T-helper 17 cell (primary cell): Measurements from ENCODE around the gene NFAM1. TPM values are rescaled to one million over a fixed set of nuclear protein-coding genes. Genes with fewer than 3 reads are reported as not detected.

Experiments
- ATAC-seq: fragments of 150-1000 bp; cut with Tn5 transposase; 2 replicates; pipeline ENCODE4 v1.10.0; 2021; ENCODE audit warnings: mild to moderate bottlenecking, moderate library complexity
- DNase-seq, 3 donors: peaks; one replicate each; pipeline versions ENCODE4 v3.0.0 to v3.0.0-alpha.2; 2020 to 2021
- H3K9me3 ChIP-seq: one replicate; pipeline ENCODE4 v1.7.0; 2013; ENCODE audit warnings: low read length, mild to moderate bottlenecking; ENCODE audit not compliant: control insufficient read depth, poor library complexity, severe bottlenecking
- H3K27ac Mint-ChIP-seq: one replicate; pipeline ENCODE4 v1.8.0; 2022; ENCODE audit warnings: mild to moderate bottlenecking, moderate library complexity, mixed read lengths
- H3K27me3 Mint-ChIP-seq: one replicate; pipeline ENCODE4 v1.8.0; 2022; ENCODE audit warnings: mixed read lengths
- H3K36me3 Mint-ChIP-seq: one replicate; pipeline ENCODE4 v1.8.0; 2022; ENCODE audit warnings: low read depth, mixed read lengths
- H3K4me1 Mint-ChIP-seq: one replicate; pipeline ENCODE4 v1.8.0; 2022; ENCODE audit warnings: mild to moderate bottlenecking, mixed read lengths
- H3K4me3 Mint-ChIP-seq: one replicate; pipeline ENCODE4 v1.8.0; 2022; ENCODE audit warnings: mild to moderate bottlenecking, moderate library complexity, mixed read lengths
- total RNA-seq, 4 donors: library from RNA in 2 of 4; stranded (reverse) in 2 of 4; gene quantifications; one replicate each; pipeline ENCODE4 v1.2.3 and lab custom pipeline; 2022 to 2026

Gene NFAM1
- total RNA-seq, 2 donors from 2014 or later = 0.55 to 2.4 TPM

DNA sequence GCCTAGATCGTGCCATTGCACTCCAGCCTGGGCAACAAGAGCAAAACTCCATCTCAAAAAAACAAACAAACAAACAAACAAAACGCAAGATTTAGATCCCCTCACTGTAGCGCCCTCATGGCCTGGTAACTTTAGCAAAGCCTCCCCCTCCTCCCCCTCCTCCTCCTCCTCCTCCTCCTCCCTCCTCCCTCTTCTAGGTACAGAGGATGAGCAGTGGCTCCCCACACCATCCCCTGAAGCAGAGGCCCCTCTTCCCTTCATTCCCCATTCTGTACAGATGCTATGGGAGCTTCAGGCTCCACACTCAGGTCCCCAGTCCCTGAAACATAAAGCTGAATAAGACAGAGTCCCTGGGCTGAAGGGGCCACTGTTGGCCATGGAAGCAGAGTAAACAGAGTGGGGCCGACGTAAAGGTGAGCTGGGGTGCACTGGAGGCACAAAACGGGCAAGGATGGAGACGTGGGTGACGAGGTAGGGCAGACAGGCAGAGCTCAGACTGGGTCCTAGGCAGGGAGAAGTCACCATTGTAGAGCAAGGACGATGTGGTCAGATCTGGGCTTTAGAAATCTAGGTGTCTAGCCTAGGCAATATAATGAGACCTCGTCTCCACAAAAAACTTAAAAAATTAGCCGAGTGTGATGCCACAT is 19.4 kb upstream of the NFAM1 start:
- Mint-ChIP-seq H3K4me3 (no peak overlapping the region), H3K27ac (no peak overlapping the region), H3K27me3 (peaks cover 19% of the 10 kb centered on the region), H3K4me1 (no peaks in the 10 kb centered on the region), H3K36me3 (no peaks in the 10 kb centered on the region)
- H3K9me3 ChIP-seq = no peaks in the 10 kb centered on the region
- ATAC-seq (no peak), DNase-seq (no peak)

DNA sequence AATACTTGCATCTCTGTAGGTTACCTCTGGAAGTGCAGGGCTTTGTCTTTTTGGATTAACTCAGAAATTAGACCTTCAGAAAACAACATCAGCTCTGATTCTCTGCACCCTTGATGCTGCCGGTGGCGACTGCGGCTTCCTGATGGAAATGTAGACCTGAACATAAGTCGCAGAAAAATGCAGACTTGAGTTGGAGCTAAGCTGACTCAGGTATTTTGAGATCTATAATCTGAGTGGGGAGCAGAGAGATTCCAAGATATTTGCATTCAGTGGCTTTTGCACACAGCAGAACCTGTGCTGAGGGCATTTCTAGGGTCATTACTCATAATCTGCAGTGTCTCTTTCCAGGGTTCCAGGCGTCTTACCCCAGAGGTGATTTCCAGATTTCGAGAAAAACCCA is 18.7 kb upstream of the NFAM1 start:
- H3K36me3 Mint-ChIP-seq = no peaks in the 10 kb centered on the region
- H3K4me1 Mint-ChIP-seq = no peaks in the 10 kb centered on the region
- no peak for ATAC-seq
- no peak overlapping the region for H3K27ac Mint-ChIP-seq
- no peak overlapping the region for H3K4me3 Mint-ChIP-seq
- H3K27me3 Mint-ChIP-seq = peaks cover 11% of the 10 kb centered on the region
- H3K9me3 ChIP-seq = no peaks in the 10 kb centered on the region
- no peak for DNase-seq

DNA sequence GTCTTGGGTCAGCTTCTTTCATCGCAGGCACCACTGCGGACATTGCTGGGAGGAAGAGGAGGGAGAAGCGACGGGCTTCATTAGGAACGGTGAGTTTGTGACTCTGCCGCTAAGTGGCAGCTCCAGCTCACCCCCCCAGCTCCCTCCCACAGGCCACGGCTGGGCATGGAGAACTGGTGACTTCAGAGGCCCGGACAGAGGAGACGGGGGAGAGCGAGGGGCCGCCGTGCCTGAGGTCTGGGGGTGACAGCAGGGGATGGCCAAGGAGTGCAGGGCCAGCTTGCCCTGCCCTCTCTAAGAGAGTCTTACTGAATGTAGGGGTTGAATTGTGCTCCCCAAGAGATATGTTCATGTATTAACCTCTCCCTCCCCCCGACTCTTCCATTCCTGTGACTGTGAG is 13.9 kb upstream of the NFAM1 start:
- DNase-seq (no peak), ATAC-seq (no peak)
- H3K36me3 Mint-ChIP-seq = no peaks in the 10 kb centered on the region
- H3K9me3 ChIP-seq = no peaks in the 10 kb centered on the region
- peaks cover 17% of the 10 kb centered on the region for H3K4me1 Mint-ChIP-seq
- no peak overlapping the region for H3K4me3 Mint-ChIP-seq
- H3K27me3 Mint-ChIP-seq = peaks cover 4% of the 10 kb centered on the region
- no peak overlapping the region for H3K27ac Mint-ChIP-seq

DNA sequence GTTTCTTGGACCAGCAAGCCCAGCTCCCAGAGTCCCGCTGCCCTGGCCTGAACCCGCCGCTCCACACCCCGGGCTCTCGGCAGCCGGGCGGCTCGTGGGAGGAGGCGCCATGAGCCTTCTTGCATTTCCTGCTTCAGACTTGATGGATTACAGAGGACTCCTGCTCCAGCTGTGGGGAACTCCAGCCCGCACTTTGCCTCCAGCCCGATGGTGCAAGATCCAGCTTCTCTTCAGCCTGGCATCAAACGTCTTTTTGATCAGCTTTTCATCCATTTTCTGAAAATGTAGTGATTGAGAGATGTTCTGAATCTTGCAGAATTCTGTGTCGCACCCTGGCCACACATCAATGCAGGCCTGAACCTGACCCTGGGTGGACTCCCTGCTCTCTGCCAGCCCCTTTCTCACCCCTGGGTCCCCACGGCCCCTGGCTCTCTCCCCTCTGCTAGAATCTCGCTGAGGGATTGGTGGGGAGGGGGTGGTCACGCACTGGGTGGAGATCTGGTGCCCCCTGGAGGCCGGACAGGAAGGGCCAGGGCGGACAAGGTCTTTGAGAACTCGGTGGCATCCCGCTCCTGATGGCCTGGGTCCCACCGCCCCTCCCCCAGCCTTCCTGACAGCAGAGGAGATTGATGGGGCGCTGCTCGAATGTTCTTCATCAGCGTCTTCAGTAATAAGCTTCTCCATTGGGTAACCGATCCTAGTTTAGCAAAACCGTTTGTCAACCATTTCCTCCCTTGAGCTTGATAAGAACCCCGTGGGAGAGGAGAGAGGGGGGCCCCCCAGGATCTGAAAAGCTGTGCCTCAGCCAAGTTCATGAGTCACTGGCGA is 12.1 kb upstream of the NFAM1 start:
- peak; percentile 58 to 77 (median 72) for DNase-seq
- H3K9me3 ChIP-seq = no peaks in the 10 kb centered on the region
- ATAC-seq = peak; percentile 96
- Mint-ChIP-seq H3K36me3 (no peaks in the 10 kb centered on the region), H3K4me1 (peaks cover 20% of the 10 kb centered on the region), H3K27ac (peak overlapping the region; percentile 92), H3K27me3 (no peaks in the 10 kb centered on the region), H3K4me3 (peak overlapping the region; percentile 87)

DNA sequence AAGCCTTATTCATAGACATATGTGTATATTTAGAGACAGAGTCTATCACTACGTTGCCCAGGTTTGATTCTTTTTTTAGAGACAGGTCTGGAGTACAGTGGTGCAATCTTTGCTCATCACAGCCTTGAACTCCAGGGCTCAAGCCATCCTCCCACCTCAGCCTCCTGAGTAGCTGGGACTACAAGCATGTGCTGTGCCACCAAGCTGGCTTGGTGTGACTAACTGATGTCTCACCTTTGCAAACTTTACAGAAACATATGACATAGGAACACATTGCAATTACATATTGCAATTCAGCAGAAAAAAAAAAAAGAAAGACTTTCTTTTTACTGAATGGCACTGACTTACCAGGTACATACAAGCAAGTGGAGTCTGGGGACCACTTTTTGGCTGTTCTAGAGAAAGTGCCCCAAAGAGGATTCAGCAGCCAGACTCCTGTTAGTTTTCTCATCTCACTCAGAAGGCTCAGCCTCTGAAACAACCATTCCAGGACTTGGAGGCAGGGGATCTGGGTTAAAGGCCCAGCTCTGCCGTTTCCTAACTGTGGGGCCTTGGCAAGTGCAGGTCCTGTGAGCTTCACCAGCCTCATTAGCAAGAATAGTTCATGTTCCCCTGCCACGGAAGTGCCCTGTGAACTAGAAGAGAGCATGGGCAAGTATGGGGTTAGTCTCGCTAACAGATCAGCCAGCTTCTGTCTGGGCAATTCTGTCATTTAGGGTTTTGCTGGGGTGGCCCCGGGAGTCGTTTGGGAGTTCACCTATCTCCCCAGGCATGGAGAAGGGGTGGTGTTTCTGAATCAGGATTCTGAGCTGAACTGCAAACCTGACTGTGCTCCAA is 11.3 kb upstream of the NFAM1 start:
- H3K9me3 ChIP-seq = no peaks in the 10 kb centered on the region
- ATAC-seq (peak; percentile 40), DNase-seq (no peak)
- peak overlapping the region; percentile 92 for H3K27ac Mint-ChIP-seq
- H3K4me1 Mint-ChIP-seq = peaks cover 20% of the 10 kb centered on the region
- H3K36me3 Mint-ChIP-seq = no peaks in the 10 kb centered on the region
- peak overlapping the region; percentile 87 for H3K4me3 Mint-ChIP-seq
- H3K27me3 Mint-ChIP-seq = no peaks in the 10 kb centered on the region

DNA sequence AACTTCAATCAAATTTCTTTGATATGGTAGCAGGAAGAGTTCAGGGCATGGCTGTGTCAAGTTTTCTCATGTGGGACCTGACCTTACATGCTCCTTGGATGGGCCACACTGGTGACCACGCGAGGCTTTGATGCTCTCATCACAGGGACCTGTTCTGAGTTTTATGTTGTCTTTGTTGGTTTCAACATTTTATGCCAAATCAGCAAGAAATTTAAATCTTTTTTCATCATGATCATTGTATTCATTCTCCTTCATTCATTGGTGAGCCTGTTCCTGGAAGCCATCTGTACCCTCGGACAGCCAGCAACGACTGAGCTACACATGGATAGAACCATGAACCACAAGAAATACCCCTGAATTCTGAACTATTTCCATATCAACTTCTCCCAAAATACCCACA is 10.5 kb upstream of the NFAM1 start:
- no peaks in the 10 kb centered on the region for H3K9me3 ChIP-seq
- Mint-ChIP-seq H3K36me3 (no peaks in the 10 kb centered on the region), H3K4me1 (peaks cover 20% of the 10 kb centered on the region), H3K27me3 (no peaks in the 10 kb centered on the region), H3K4me3 (no peak overlapping the region), H3K27ac (peak overlapping the region; percentile 92)
- no peak for DNase-seq
- ATAC-seq = no peak

DNA sequence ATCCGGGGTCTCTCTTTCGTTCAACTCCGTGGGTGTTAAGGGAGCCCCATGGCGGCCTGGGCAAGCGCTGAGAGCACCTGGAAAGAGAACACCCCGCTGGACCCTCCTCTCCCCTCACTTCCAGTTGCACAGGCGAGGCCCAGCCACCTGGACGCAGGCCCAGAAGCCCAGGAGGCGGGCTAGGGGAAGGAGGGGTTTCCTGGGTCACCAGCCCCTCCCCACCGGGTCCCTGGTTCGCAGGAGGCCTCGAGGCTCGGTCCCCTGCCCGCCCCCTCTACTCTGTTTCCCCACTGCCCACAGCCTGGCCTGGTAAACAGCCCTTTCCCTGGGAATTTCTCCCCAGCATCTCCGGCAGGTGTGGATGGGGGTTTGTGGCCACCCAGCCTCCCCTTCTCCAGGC is 8.5 kb upstream of the NFAM1 start:
- Mint-ChIP-seq H3K27me3 (peaks cover 4% of the 10 kb centered on the region), H3K27ac (no peak overlapping the region), H3K36me3 (no peaks in the 10 kb centered on the region), H3K4me3 (no peak overlapping the region), H3K4me1 (peaks cover 27% of the 10 kb centered on the region)
- DNase-seq (no peak), ATAC-seq (no peak)
- H3K9me3 ChIP-seq = no peaks in the 10 kb centered on the region

DNA sequence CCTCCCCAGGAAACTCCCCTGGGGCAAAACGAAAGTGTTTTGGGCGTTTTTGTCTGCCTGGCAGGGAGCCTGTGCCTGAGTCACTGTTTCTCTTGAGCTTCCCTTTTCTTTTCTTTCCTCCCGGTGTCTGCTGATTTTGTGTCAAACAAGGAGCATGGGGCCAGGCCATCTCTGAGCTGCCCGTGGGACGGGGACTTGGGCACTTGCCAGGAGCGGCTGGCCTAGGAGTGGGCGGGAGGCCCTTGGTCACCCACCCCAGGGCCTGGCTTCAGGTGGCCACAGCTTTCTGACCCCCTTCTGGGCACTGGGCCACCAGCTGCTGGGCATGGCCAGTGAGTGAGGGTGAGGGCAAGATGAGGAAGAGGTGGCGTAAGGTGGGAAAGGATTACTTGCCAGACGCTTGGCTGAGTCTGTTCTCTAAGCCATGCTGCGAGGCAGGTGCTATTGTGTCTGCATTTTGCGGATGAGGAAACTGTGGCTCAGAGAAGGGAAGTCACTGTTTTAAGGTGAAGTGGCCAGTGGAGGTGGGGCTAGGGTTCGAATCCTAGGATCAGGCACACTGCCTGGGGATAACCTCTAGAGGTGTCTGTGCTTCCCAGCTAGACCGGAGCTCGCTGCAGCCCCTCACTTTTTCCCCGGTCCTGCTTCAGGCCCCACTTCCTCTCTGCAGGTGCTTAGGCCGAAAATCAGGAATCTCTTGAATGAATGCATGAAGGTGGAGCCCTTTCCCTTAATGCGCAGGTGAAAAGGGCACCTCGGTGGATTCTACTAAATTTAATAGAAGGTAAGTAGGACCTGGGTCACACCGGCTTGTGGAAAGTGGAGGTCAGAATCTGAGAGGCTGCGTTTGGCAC is 7.8 kb upstream of the NFAM1 start:
- no peaks in the 10 kb centered on the region for H3K9me3 ChIP-seq
- DNase-seq = no peak
- Mint-ChIP-seq H3K27ac (no peak overlapping the region), H3K27me3 (peaks cover 4% of the 10 kb centered on the region), H3K36me3 (no peaks in the 10 kb centered on the region), H3K4me1 (peaks cover 26% of the 10 kb centered on the region), H3K4me3 (no peak overlapping the region)
- ATAC-seq = no peak

DNA sequence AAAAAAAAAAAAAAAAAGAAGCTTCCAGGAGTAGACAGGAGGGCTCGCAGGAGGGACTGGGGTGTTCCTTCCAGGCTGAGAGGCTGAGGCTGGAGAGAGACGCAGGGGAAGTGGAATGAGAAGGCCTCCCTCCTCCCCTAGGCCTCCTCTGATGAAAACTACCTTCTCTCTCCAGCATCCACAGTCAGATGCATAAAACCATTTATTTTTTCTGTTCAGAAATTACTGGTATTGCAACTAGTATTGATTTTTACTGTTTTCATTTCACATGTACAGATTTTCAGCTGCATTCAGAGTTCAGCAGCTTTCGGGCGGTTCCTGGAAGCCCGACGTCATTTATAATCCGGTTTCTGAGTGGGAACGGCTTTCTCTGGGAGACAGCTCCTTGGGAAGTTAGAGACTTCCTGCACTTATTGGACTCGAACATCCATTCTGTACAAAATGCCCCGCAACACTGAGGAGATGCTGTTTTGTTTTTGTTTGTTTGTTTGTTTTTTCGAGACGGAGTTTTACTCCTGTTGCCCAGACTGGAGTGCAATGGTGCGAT is 6.9 kb upstream of the NFAM1 start:
- Mint-ChIP-seq H3K27ac (no peak overlapping the region), H3K4me3 (peak overlapping the region; percentile 57), H3K36me3 (no peaks in the 10 kb centered on the region), H3K27me3 (peaks cover 4% of the 10 kb centered on the region), H3K4me1 (peaks cover 17% of the 10 kb centered on the region)
- H3K9me3 ChIP-seq = no peaks in the 10 kb centered on the region
- ATAC-seq (no peak), DNase-seq (no peak)

DNA sequence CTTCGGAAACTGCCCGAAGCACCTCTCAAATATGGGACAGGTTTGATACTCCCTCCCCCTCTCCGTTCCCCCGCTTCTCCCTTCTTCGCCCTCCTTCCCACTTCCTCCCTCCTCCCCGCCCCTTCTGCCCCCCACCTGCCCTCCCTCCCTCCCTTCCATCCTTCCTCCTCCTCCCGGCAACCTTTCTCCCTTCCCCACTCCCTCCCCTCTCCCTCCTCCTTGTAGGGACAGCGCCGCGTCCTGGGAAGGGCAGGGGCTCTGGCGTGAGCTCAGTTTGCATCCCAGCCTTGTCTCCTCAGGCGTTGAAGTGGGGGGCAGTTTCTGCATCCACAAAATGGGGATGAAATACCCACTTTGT is 6.1 kb upstream of the NFAM1 start:
- no peaks in the 10 kb centered on the region for H3K9me3 ChIP-seq
- peaks cover 12% of the 10 kb centered on the region for H3K4me1 Mint-ChIP-seq
- no peaks in the 10 kb centered on the region for H3K36me3 Mint-ChIP-seq
- H3K4me3 Mint-ChIP-seq = no peak overlapping the region
- peaks cover 4% of the 10 kb centered on the region for H3K27me3 Mint-ChIP-seq
- no peak for ATAC-seq
- no peak overlapping the region for H3K27ac Mint-ChIP-seq
- DNase-seq = no peak

DNA sequence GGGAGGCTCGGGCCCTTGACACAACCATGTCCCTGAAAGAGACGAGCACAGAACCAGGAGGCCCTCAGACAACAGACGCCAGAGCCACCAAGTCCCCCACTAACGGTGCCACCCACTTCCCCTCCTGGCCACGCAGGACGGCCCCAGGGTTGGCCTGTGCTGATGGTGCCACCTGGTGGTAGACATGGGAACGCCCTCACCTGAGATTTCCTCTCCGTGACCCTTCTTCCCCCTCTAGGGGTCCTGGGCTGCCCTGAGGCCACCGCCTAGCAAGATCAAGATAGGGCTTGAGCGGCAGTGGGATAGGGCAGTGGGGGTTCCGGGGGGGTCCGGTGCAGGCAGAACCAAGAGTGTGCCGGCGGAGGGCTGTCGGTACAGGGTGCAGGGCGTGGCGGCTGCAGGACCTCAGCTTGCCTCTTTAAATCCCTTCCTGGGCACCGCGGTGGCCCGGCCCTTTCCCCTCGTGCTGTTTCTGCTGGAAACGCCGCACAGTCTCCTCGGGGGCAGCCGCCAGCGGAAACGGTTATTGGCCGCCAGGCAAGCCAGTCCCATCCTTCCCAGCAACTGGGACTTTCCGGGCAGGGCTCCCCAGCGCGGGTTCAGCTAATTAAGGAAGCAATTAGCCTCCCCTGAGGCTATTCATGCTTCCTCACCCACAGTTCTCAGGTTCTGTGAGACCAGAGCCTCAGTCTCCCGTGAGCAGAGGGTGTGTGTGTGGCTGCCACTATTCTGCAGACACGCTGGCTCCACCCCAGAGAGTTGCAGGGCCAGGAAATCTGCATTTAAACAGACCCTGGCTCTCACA is 5.5 kb upstream of the NFAM1 start:
- Mint-ChIP-seq H3K27me3 (peaks cover 4% of the 10 kb centered on the region), H3K4me1 (peaks cover 10% of the 10 kb centered on the region), H3K27ac (peak overlapping the region; percentile 34), H3K36me3 (no peaks in the 10 kb centered on the region), H3K4me3 (peak overlapping the region; percentile 87)
- ATAC-seq (peak; percentile 98), DNase-seq (peak; percentile 70 to 84 (median 71))
- H3K9me3 ChIP-seq = no peaks in the 10 kb centered on the region

DNA sequence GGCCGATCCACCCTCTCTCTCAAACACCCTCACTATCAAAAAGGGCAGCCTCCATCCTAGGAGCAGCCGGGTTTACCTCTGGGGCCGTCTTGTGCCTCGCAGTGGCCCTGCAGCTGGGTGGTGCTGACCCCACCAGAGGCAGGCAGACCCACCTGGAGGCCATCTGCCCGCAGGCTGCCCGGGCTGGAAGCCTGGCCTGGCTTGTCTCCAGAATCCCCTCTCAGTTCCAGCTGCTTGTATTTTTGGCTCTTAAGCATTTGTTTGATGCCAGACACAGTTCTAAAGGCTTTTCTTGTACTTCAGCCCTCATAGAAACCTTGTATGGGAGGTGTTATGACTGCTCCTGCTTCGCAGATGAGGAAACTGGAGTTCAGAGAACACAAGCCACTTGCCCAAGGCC is 4.2 kb upstream of the NFAM1 start:
- DNase-seq (no peak), ATAC-seq (no peak)
- no peak overlapping the region for H3K27ac Mint-ChIP-seq
- no peak overlapping the region for H3K4me3 Mint-ChIP-seq
- peaks cover 4% of the 10 kb centered on the region for H3K27me3 Mint-ChIP-seq
- no peaks in the 10 kb centered on the region for H3K9me3 ChIP-seq
- no peaks in the 10 kb centered on the region for H3K36me3 Mint-ChIP-seq
- peaks cover 10% of the 10 kb centered on the region for H3K4me1 Mint-ChIP-seq
